Skeletal muscle satellite cell (primary cell): Measurements from ENCODE around the gene PMPCA. TPM values are rescaled to one million over a fixed set of nuclear protein-coding genes. Genes with fewer than 3 reads are reported as not detected.

Source experiments
- H3K27me3 ChIP-seq: 2 replicates; pipeline ENCODE4 v1.7.0; 2013; ENCODE audit warnings: low read length; ENCODE audit not compliant: control insufficient read depth, insufficient read depth
- H3K36me3 ChIP-seq: 2 replicates; pipeline ENCODE4 v1.7.0; 2013; ENCODE audit warnings: mild to moderate bottlenecking, control low read depth, low read length; ENCODE audit not compliant: insufficient read depth
- H3K4me1 ChIP-seq: 2 replicates; pipeline ENCODE4 v1.7.0; 2013; ENCODE audit warnings: low read length; ENCODE audit not compliant: control insufficient read depth, insufficient read depth
- H3K4me2 ChIP-seq: 2 replicates; pipeline ENCODE4 v1.7.0; 2013; ENCODE audit warnings: mild to moderate bottlenecking, low read length
- H3K4me3 ChIP-seq: 2 replicates; pipeline ENCODE4 v1.7.0; 2013; ENCODE audit warnings: low read length
- H3K9ac ChIP-seq: 2 replicates; pipeline ENCODE4 v1.7.0; 2013; ENCODE audit warnings: mild to moderate bottlenecking, low read depth, low read length, moderate library complexity
- H3K9me3 ChIP-seq: replicated peaks from 2 replicates; pipeline ENCODE4 v1.7.0; 2013; ENCODE audit warnings: mild to moderate bottlenecking, control low read depth, low read length
- total RNA-seq: library from RNA; depleted of rRNA; stranded (reverse); fragments of >200 nt; gene quantifications from 2 replicates; pipeline ENCODE4 v1.2.3, GENCODE V29; 2012; rRNA removed

The PMPCA gene
- total RNA-seq: 64.2 and 79.1 TPM in 2 replicates

- Histone ChIP-seq H3K9ac (peak within 1 kb of the TSS; percentile 99), H3K4me3 (peak within 1 kb of the TSS; percentile 97), H3K36me3 (peaks cover 51% of the 10 kb centered on the region), H3K4me2 (peak within 1 kb of the TSS; percentile 89), H3K9me3 (no peaks in the 10 kb centered on the region), H3K27me3 (no peaks in the 10 kb centered on the region), H3K4me1 (peaks cover 18% of the 10 kb centered on the region)
Measured at GRCh38 chr9:136410500-136411287, at the start of gene PMPCA, which contains the start of gene ENTR1. TSS of gene PMPCA (plus strand) at chr9:136410658. CDS start at chr9:136410669, 11 bp downstream. TSS of gene ENTR1 (minus strand) at chr9:136410614. CDS start at chr9:136410397, 217 bp downstream.

- Histone ChIP-seq H3K36me3 (peaks cover 15% of the 10 kb centered on the region), H3K9me3 (no peaks in the 10 kb centered on the region), H3K27me3 (no peaks in the 10 kb centered on the region), H3K4me2 (no peak overlapping the region), H3K9ac (no peak overlapping the region), H3K4me1 (peaks cover 14% of the 10 kb centered on the region), H3K4me3 (no peak overlapping the region)
Measured at GRCh38 chr9:136361047-136361753, 49.3 kb upstream of the PMPCA start.

GRCh38 chr9:136361754-136362449 lies 48.6 kb upstream of the PMPCA start:
- Histone ChIP-seq H3K4me2 (no peak overlapping the region), H3K9ac (no peak overlapping the region), H3K4me3 (no peak overlapping the region), H3K9me3 (no peaks in the 10 kb centered on the region), H3K27me3 (no peaks in the 10 kb centered on the region), H3K36me3 (peaks cover 11% of the 10 kb centered on the region), H3K4me1 (peaks cover 14% of the 10 kb centered on the region)

GRCh38 chr9:136362450-136362784 lies 48.0 kb upstream of the PMPCA start:
- no peaks in the 10 kb centered on the region for H3K9me3 ChIP-seq
- no peaks in the 10 kb centered on the region for H3K27me3 ChIP-seq
- H3K9ac ChIP-seq: no peak overlapping the region
- no peak overlapping the region for H3K4me3 ChIP-seq
- peak overlapping the region; percentile 90 for H3K4me2 ChIP-seq
- H3K4me1 ChIP-seq: peaks cover 14% of the 10 kb centered on the region
- H3K36me3 ChIP-seq: peaks cover 11% of the 10 kb centered on the region

GRCh38 chr9:136363106-136363948 lies 47.1 kb upstream of the PMPCA start, which contains the start of gene DNLZ:
TSS of gene DNLZ (minus strand) at chr9:136363744. CDS start at chr9:136363714, 30 bp downstream.
- Histone ChIP-seq H3K4me1 (peaks cover 14% of the 10 kb centered on the region), H3K4me2 (peak within 1 kb of the TSS; percentile 90), H3K9ac (peak within 1 kb of the TSS; percentile 100), H3K27me3 (no peaks in the 10 kb centered on the region), H3K4me3 (peak within 1 kb of the TSS; percentile 97), H3K36me3 (peaks cover 4% of the 10 kb centered on the region), H3K9me3 (no peaks in the 10 kb centered on the region)

GRCh38 chr9:136363949-136364748 lies 46.3 kb upstream of the PMPCA start:
- H3K4me2 ChIP-seq: peak overlapping the region; percentile 90
- peaks cover 14% of the 10 kb centered on the region for H3K4me1 ChIP-seq
- no peaks in the 10 kb centered on the region for H3K36me3 ChIP-seq
- no peak overlapping the region for H3K9ac ChIP-seq
- no peaks in the 10 kb centered on the region for H3K27me3 ChIP-seq
- H3K4me3 ChIP-seq: peak overlapping the region; percentile 97
- no peaks in the 10 kb centered on the region for H3K9me3 ChIP-seq

GRCh38 chr9:136364942-136365774 lies 45.3 kb upstream of the PMPCA start:
- Histone ChIP-seq H3K9ac (no peak overlapping the region), H3K4me3 (no peak overlapping the region), H3K4me1 (peaks cover 14% of the 10 kb centered on the region), H3K4me2 (no peak overlapping the region), H3K9me3 (no peaks in the 10 kb centered on the region), H3K36me3 (no peaks in the 10 kb centered on the region), H3K27me3 (no peaks in the 10 kb centered on the region)

GRCh38 chr9:136365775-136366222 lies 44.7 kb upstream of the PMPCA start:
- Histone ChIP-seq H3K4me2 (no peak overlapping the region), H3K9me3 (no peaks in the 10 kb centered on the region), H3K4me1 (peaks cover 14% of the 10 kb centered on the region), H3K36me3 (no peaks in the 10 kb centered on the region), H3K9ac (no peak overlapping the region), H3K4me3 (no peak overlapping the region), H3K27me3 (no peaks in the 10 kb centered on the region)

- no peak overlapping the region for H3K4me3 ChIP-seq
- peaks cover 14% of the 10 kb centered on the region for H3K4me1 ChIP-seq
- H3K9ac ChIP-seq: no peak overlapping the region
- H3K4me2 ChIP-seq: no peak overlapping the region
- no peaks in the 10 kb centered on the region for H3K27me3 ChIP-seq
- H3K36me3 ChIP-seq: no peaks in the 10 kb centered on the region
- H3K9me3 ChIP-seq: no peaks in the 10 kb centered on the region
Measured at GRCh38 chr9:136366826-136367225, 43.6 kb upstream of the PMPCA start.
